Measurements from ENCODE around the gene JARID2.

- TF ChIP-seq CTCF (IDR thresholded peaks at IDR 0.05) (peak in 3 of 6 experiments; percentile 28 to 48 (median 32)), POLR2A (IDR thresholded peaks at IDR 0.05) (no peak)
Observed at GRCh38 chr6:15274692-15275387, 29.0 kb downstream of the JARID2 start.

All from Peyer's patch (tissue), 4 donors.